Common myeloid progenitor, CD34-positive (primary cell): ENCODE measurements around the gene CMTR2.
A peak's percentile ranks its signal among the peaks of the same experiment; 100 is the strongest.
"Not testable (repeated sequence)": the region's sequence is repeated elsewhere in the genome, so short reads cannot be mapped to it uniquely, and the experiment has no call there.

Experiments
- CTCF ChIA-PET: fragments of 350-600 bp; sonication (Branson Sonifier 250); formaldehyde crosslinking; loops from one replicate; lab custom pipeline; 2021; ENCODE audit warnings: antibody characterized with exemption; lab: Charles Lee
- POLR2A ChIA-PET: fragments of 350-600 bp; sonication (Branson Sonifier 250); formaldehyde crosslinking; loops from one replicate; lab custom pipeline; 2021; ENCODE audit warnings: antibody characterized with exemption; lab: Charles Lee
- DNase-seq, 3 donors: peaks; one replicate each; pipeline versions ENCODE4 v3.0.0 to v3.0.0-alpha.2; 2013
- H3K27ac ChIP-seq, 2 experiments: 1 replicate in 1 of 2; 2 replicates in 1 of 2; pipeline ENCODE4 v1.7.0; 2013; ENCODE audit warnings: inconsistent platforms in 2 of 2, low read length in 2 of 2, mild to moderate bottlenecking in 2 of 2, low read depth in 1 of 2, moderate library complexity in 1 of 2; ENCODE audit not compliant: severe bottlenecking in 2 of 2, insufficient read depth in 1 of 2, poor library complexity in 1 of 2
- H3K27me3 ChIP-seq, 5 experiments: replicated peaks in 2 of 5; 1 replicate in 3 of 5; 2 replicates in 2 of 5; pipeline versions ENCODE4 v1.6.1 to v1.7.0; 2013; ENCODE audit warnings: low read length in 4 of 5, mild to moderate bottlenecking in 2 of 5, moderate library complexity in 2 of 5, inconsistent platforms in 1 of 5; ENCODE audit not compliant: insufficient read depth in 5 of 5, control insufficient read depth in 4 of 5
- H3K36me3 ChIP-seq, 4 experiments: 1 replicate in 2 of 4; 2 replicates in 2 of 4; pipeline versions ENCODE4 v1.6.1 to v1.7.0; 2013; ENCODE audit warnings: low read length in 3 of 4, control low read depth in 1 of 4, mild to moderate bottlenecking in 1 of 4; ENCODE audit not compliant: control insufficient read depth in 4 of 4, insufficient read depth in 4 of 4
- H3K4me1 ChIP-seq, 4 experiments: 1 replicate in 3 of 4; 2 replicates in 1 of 4; pipeline versions ENCODE4 v1.6.1 to v1.7.1; 2013; ENCODE audit warnings: low read length in 3 of 4, mild to moderate bottlenecking in 3 of 4, control low read depth in 1 of 4, inconsistent platforms in 1 of 4, moderate library complexity in 1 of 4; ENCODE audit not compliant: control insufficient read depth in 4 of 4, insufficient read depth in 4 of 4; ENCODE audit errors: control extremely low read depth in 1 of 4
- H3K4me3 ChIP-seq, 7 experiments: 1 replicate in 4 of 7; 2 replicates in 3 of 7; pipeline versions ENCODE4 v1.5.1 to v1.7.0; 2013; ENCODE audit warnings: mild to moderate bottlenecking in 7 of 7, low read length in 6 of 7, moderate library complexity in 6 of 7, inconsistent platforms in 2 of 7, low read depth in 2 of 7, control low read depth in 1 of 7; ENCODE audit not compliant: insufficient read depth in 4 of 7, control insufficient read depth in 1 of 7; ENCODE audit errors: extremely low read depth in 1 of 7
- H3K9me3 ChIP-seq, 5 experiments: 1 replicate in 4 of 5; 2 replicates in 1 of 5; pipeline versions ENCODE4 v1.6.1 to v1.7.1; 2013; ENCODE audit warnings: low read length in 4 of 5, mild to moderate bottlenecking in 2 of 5, inconsistent platforms in 1 of 5, low read depth in 1 of 5, moderate library complexity in 1 of 5; ENCODE audit not compliant: control insufficient read depth in 4 of 5, insufficient read depth in 2 of 5; ENCODE audit errors: control extremely low read depth in 1 of 5
- WGBS: methylation state at CpG from one replicate; pipeline ENCODE4 v1.1.5; 2013; ENCODE audit not compliant: insufficient coverage; 5-methylcytosine and 5-hydroxymethylcytosine counted together

CMTR2 gene

DNA sequence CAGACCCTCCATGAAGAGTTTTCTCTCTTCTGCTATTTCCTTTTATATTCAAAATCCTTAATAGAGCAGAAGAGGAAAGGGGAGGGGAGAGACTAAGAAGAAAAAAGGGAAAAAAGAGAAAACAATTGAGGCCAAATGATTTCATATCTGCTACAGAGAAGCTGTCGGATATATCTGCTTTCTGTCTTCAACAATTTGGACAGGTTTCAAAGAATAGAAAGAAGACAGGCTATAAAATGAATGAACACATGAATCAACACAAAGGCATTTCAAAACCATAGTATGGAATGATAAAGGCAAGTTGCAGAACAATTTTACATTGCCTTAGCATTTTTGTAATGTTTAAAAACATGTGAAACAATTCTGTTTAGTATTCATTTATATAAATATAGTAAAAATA is 4.7 kb upstream of the CMTR2 start:
- peaks cover 0 to 30% (median 4%) of the 10 kb centered on the region in 5 experiments for H3K27me3 ChIP-seq
- CTCF ChIA-PET, result no interaction called here
- WGBS, result no CpG with 5 or more reads among the region's 1 CpG

DNA sequence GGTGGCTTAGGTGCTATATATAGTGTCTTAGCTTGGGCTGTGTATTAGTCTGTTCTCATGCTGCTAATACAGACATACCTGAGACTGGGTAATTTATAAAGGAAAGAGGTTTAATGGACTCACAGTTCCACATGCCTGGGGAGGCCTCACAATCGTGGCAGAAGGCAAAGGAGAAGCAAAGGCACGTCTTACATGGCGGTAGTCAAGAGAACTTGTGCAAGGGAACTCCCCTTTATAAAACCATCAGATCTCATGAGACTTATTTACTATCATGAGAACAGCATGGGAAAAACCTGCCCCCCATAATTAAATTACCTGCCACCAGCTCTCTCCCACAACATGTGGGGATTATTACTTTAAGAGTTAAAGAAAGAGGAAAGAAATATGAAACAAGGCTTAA is 2.9 kb upstream of the CMTR2 start:
- H3K27ac ChIP-seq, CTCF ChIA-PET, POLR2A ChIA-PET, H3K9me3 ChIP-seq, H3K36me3 ChIP-seq, DNase-seq, H3K4me3 ChIP-seq: not testable (repeated sequence)
- H3K4me1 ChIP-seq, result peaks cover 2 to 21% (median 9%) of the 10 kb centered on the region in 4 experiments
- 58% methylated on average over 2 of the region's 3 CpGs for WGBS
- H3K27me3 ChIP-seq, result peaks cover 0 to 28% (median 4%) of the 10 kb centered on the region in 5 experiments

More for the DNA sequence above, 4.7 kb upstream of the CMTR2 start:
- Histone ChIP-seq H3K4me1 (peaks cover 0 to 6% (median under 1%) of the 10 kb centered on the region in 4 experiments), H3K27ac (no peak overlapping the region), H3K4me3 (no peak overlapping the region), H3K9me3 (no peaks in the 10 kb centered on the region), H3K36me3 (no peaks in the 10 kb centered on the region)
- POLR2A ChIA-PET, result no interaction called here
- no peak for DNase-seq

DNA sequence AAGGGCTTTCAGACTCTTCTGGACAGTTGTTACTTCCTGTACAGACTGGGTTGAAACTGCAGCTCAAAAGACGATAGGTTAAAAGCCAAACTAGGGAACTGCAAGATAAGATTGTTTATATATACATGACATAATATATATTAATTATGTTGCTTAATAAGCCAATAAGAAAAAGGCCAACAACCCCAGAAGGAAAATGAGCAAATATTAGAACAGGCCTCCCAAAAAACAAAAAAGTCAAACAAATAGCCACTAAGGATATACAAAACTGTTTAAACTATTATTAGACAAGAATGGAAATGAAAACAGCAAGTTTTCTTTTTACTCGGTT is 495 bp upstream of the CMTR2 start:
- ChIA-PET CTCF (interaction anchor here (1.1 kb wide), 1 partner anchor 148 kb away, joined by 3 read pairs; no protein-coding TSS in a partner anchor), POLR2A (interaction anchor here (0.5 kb wide), 1 partner anchor 849 kb away, joined by 3 read pairs; no protein-coding TSS in a partner anchor)
- H3K9me3 ChIP-seq, result no peaks in the 10 kb centered on the region
- H3K4me1 ChIP-seq, result peaks cover 2 to 21% (median 9%) of the 10 kb centered on the region in 4 experiments
- no peak for DNase-seq
- H3K27me3 ChIP-seq, result peaks cover 0 to 19% (median 4%) of the 10 kb centered on the region in 5 experiments
- no CpG with 5 or more reads among the region's 2 CpGs for WGBS
- H3K4me3 ChIP-seq, result peak overlapping the region in 6 of 7 experiments; percentile 30 to 85 (median 83)
- H3K27ac ChIP-seq, result peak overlapping the region; percentile 84 to 92
- peaks cover 13 to 25% (median 19%) of the 10 kb centered on the region in 4 experiments for H3K36me3 ChIP-seq

DNA sequence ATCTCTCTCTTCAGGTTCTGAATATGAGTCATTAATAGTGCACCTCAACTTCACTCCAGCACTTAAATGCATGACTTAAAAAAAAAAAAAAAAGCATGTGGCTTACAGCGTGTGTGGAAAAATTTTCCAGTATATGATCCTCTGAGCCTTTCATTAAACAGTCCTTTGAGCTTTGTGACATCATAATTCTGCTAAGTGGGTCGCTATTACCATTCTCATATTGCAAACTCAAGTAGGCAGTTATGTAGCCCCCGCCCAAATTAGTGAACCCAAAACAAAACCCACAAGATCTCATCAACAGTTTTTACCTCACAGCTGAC is 672 bp downstream of the CMTR2 start:
- ChIA-PET POLR2A (no interaction called here), CTCF (interaction anchor here (0.7 to 1.1 kb wide), 2 partner anchors 9 to 149 kb away, joined by 3 read pairs; no protein-coding TSS in a partner anchor)
- 17% methylated on average over 3 of the region's 3 CpGs for WGBS
- Histone ChIP-seq H3K4me3 (peak overlapping the region; percentile 75 to 94 (median 84)), H3K4me1 (peaks cover 2 to 21% (median 9%) of the 10 kb centered on the region in 4 experiments), H3K27me3 (peaks cover 0 to 13% (median 4%) of the 10 kb centered on the region in 5 experiments), H3K36me3 (peaks cover 19 to 36% (median 28%) of the 10 kb centered on the region in 4 experiments), H3K27ac (peak overlapping the region; percentile 84 to 92), H3K9me3 (no peaks in the 10 kb centered on the region)
- DNase-seq, result no peak

DNA sequence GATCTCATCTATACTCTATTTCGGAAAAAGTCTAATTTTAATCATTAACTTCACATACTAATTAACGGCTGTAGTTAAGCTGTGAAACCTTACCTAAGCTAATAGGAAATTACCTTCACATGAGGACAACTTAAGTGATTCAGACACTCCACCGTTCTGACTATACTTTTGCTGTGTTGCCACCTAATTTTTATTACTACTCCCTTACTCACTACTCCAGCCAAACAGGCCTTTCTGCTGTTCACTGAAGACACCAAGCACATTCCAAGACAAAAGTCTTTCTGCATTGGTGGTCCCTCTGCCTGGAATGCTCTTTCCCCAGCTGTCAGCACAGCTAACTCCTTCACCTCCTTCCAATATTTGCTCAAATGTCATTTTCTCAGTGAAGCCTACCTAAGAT is 1.3 kb downstream of the CMTR2 start:
- ChIA-PET CTCF (no interaction called here), POLR2A (no interaction called here)
- Histone ChIP-seq H3K27ac (peak overlapping the region; percentile 84 to 92), H3K4me3 (peak overlapping the region in 5 of 7 experiments; percentile 19 to 85 (median 82)), H3K9me3 (no peaks in the 10 kb centered on the region), H3K27me3 (peaks cover 0 to 9% (median 2%) of the 10 kb centered on the region in 5 experiments), H3K4me1 (peaks cover 2 to 21% (median 9%) of the 10 kb centered on the region in 4 experiments), H3K36me3 (peaks cover 19 to 40% (median 30%) of the 10 kb centered on the region in 4 experiments)
- WGBS, result 100% methylated on average over 3 of the region's 3 CpGs
- no peak for DNase-seq

DNA sequence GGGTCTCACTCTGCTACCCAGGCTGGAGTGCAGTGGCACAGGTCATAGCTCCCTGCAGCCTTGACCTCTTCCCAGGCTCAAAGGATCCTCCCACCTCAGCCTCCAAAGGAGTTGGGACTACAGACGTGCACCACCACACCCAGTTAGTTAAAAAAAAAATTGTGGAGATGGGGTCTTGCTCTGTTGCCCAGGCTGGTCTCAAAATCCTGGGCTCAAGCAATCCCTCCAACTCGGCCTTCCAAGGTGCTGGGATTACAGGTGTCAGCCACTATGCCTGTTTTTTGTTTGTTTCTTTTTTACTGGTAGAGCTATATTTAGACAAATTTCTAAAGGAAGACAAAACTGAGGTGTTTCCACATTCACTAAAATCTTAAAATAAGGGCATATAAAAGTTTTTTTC is 1.7 kb downstream of the CMTR2 start:
- no peak overlapping the region for H3K27ac ChIP-seq

DNA sequence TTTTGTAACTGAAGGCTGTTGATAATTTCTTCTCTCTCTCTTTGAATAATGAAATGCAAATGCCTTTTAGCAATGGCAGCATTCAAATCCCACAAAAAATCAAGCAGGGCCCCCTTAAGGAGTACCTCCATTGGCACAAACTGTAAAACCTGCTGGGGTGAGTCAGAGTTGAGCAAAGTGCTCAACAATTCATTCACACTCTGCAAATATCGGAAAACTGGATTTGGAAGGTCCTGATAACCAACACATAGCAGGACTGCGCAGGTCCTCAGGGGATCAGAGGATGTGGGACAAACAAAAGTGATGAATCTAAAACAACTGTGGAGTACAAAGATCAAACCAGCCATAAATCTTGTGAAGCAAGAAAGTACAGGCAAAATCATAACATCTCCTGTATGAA is 5.6 kb downstream of the CMTR2 start:
- Histone ChIP-seq H3K4me3 (no peak overlapping the region), H3K27ac (no peak overlapping the region), H3K36me3 (peaks cover 19 to 42% (median 30%) of the 10 kb centered on the region in 4 experiments), H3K4me1 (peaks cover 2 to 12% (median 7%) of the 10 kb centered on the region in 4 experiments), H3K27me3 (no peaks in the 10 kb centered on the region), H3K9me3 (no peaks in the 10 kb centered on the region)
- ChIA-PET CTCF (no interaction called here), POLR2A (no interaction called here)
- 100% methylated on average over 1 of the region's 2 CpGs for WGBS
- no peak for DNase-seq

More for the DNA sequence above, 1.7 kb downstream of the CMTR2 start:
- Histone ChIP-seq H3K27me3 (peaks cover 0 to 6% (median 2%) of the 10 kb centered on the region in 5 experiments), H3K4me3 (no peak overlapping the region), H3K4me1 (peaks cover 2 to 21% (median 9%) of the 10 kb centered on the region in 4 experiments), H3K36me3 (peaks cover 19 to 42% (median 30%) of the 10 kb centered on the region in 4 experiments), H3K9me3 (no peaks in the 10 kb centered on the region)
- no CpG with 5 or more reads among the region's 2 CpGs for whole genome bisulfite sequencing
- ChIA-PET POLR2A (no interaction called here), CTCF (no interaction called here)
- no peak for DNase-seq
